Globus pallidus (tissue), 1 donor: Measurements from ENCODE around the gene GPHN.
"Not testable (repeated sequence)": the region's sequence is repeated elsewhere in the genome, so short reads cannot be mapped to it uniquely, and the experiment has no call there.

Source experiments
- DNase-seq: peaks from one replicate; pipeline ENCODE4 v3.0.0-alpha.2; 2015; ENCODE audit warnings: low spot score

The GPHN gene

GRCh38 chr14:66502836-66503235, 5.1 kb upstream of the GPHN start:
- not testable (repeated sequence) for DNase-seq

- no peak for DNase-seq
Observed at GRCh38 chr14:66503532-66503931, 4.4 kb upstream of the GPHN start.

- DNase-seq, result no peak
Observed at GRCh38 chr14:66507181-66507721, 696 bp upstream of the GPHN start.

GRCh38 chr14:66508547-66508845, 549 bp downstream of the GPHN start:
- no peak for DNase-seq

GRCh38 chr14:66508846-66509621, 1.1 kb downstream of the GPHN start:
- peak; percentile 33 for DNase-seq

GRCh38 chr14:66509874-66510273, 1.9 kb downstream of the GPHN start:
- DNase-seq, result no peak

- no peak for DNase-seq
Observed at GRCh38 chr14:66511849-66512248, 3.9 kb downstream of the GPHN start.

- DNase-seq, result no peak
Observed at GRCh38 chr14:66514213-66514612, 6.3 kb downstream of the GPHN start.

GRCh38 chr14:66530526-66530925, 22.6 kb downstream of the GPHN start:
- no peak for DNase-seq

- no peak for DNase-seq
Observed at GRCh38 chr14:66539034-66539433, 31.1 kb downstream of the GPHN start.

GRCh38 chr14:66540038-66540437, 32.1 kb downstream of the GPHN start:
- DNase-seq, result peak; percentile 33

- DNase-seq, result no peak
Observed at GRCh38 chr14:66541627-66542026, 33.7 kb downstream of the GPHN start.

GRCh38 chr14:66543996-66544395, 36.0 kb downstream of the GPHN start:
- DNase-seq, result no peak

GRCh38 chr14:66545191-66545590, 37.2 kb downstream of the GPHN start:
- DNase-seq, result not testable (repeated sequence)

- not testable (repeated sequence) for DNase-seq
Observed at GRCh38 chr14:66545751-66546150, 37.8 kb downstream of the GPHN start.

- DNase-seq, result no peak
Observed at GRCh38 chr14:66563731-66564130, 55.8 kb downstream of the GPHN start.

GRCh38 chr14:66568220-66568619, 60.3 kb downstream of the GPHN start:
- peak; percentile 6 for DNase-seq

- DNase-seq, result no peak
Observed at GRCh38 chr14:66572826-66573225, 64.9 kb downstream of the GPHN start.

- DNase-seq, result no peak
Observed at GRCh38 chr14:66575014-66575413, 67.1 kb downstream of the GPHN start.

- DNase-seq, result no peak
Observed at GRCh38 chr14:66575939-66576338, 68.0 kb downstream of the GPHN start.

GRCh38 chr14:66587753-66588152, 79.8 kb downstream of the GPHN start:
- not testable (repeated sequence) for DNase-seq

GRCh38 chr14:66595394-66595793, 87.4 kb downstream of the GPHN start:
- no peak for DNase-seq

- no peak for DNase-seq
Observed at GRCh38 chr14:66596241-66596985, 88.5 kb downstream of the GPHN start.
